HG03571 (cell line): ENCODE data around the gene RNF222.
"Not testable (repeated sequence)": the region's sequence is repeated elsewhere in the genome, so short reads cannot be mapped to it uniquely, and the experiment has no call there.

Experiments
- ATAC-seq: cut with Tn5 transposase; IDR thresholded peaks from one replicate; pipeline ENCODE4 v1.9.1; 2021; ENCODE audit not compliant: unreplicated experiment

Gene RNF222

GRCh38 chr17:8347001-8347400, 50.6 kb downstream of the RNF222 start:
- ATAC-seq: not testable (repeated sequence)

GRCh38 chr17:8345951-8346665, 51.5 kb downstream of the RNF222 start:
- ATAC-seq: no peak

- no peak for ATAC-seq
These were observed 52.5 kb downstream of the RNF222 start for GRCh38 chr17:8345052-8345690.

GRCh38 chr17:8341456-8341855, 56.2 kb downstream of the RNF222 start:
- no peak for ATAC-seq
